ENCODE data around the gene BOD1L1.

Gene BOD1L1

DNA sequence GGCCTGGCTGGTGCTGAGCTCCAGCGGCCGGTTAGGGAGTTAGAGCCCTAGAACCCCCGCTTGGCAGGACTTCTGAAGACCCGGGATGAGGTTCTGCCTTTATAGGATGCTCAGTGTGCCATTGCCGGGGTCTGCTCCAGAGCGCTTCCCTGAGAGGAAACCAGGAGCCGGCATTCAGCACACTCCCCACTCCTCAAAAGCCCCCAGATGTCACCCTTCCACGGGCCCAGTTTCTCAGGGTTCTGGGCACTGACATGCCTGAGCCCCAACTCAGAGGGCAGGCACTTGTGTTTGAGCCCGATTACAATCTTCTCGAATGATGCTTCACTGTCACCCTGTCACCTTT lies 89.7 kb downstream of the BOD1L1 start:
- no peak for DNase-seq

DNA sequence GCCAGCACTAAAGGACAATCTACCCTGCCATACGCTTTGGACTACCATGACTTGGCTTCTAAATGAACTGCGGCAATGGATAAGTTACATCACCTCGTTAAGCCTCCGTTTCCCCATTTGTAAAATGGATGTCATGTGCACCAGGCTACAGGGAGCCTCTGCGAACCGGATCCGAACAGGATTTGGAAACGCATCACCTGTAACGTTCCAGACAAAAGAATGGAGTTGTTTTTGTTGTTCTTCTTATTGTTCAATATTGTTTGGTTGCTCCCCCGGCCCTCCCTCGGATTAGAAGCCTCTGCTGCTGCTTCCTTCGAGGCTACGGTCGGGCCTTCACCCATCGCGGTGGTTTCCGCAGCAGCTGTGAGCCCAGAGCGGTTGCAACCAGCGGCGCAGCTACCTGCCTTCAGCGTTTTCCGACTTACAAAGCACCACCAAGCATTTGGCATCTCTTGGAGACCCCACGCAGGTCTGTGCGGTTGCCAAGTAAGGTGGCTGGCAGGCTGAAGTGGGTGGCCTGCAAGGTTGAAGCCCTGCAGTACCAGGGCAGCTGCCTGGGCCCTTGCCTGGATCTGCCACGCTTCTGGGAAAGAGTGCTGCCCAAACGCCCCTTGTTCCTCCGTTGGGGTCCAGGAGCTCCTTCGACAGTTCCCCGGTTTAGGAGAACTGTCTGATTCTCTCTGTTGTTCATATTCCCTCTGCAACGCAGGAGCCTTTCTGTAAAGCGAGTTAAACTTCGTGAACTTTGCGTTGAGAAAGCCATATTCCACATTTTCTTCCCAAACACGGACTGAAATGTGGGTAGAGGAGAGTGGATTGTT lies 90.3 kb downstream of the BOD1L1 start:
- no peak for DNase-seq

GRCh38 chr4:13536607-13537006 lies 90.9 kb downstream of the BOD1L1 start:
- no peak for DNase-seq

- DNase-seq, result no peak
Measured at GRCh38 chr4:13535708-13536361, 91.7 kb downstream of the BOD1L1 start.

GRCh38 chr4:13535118-13535517 lies 92.4 kb downstream of the BOD1L1 start:
- DNase-seq, result no peak

DNA sequence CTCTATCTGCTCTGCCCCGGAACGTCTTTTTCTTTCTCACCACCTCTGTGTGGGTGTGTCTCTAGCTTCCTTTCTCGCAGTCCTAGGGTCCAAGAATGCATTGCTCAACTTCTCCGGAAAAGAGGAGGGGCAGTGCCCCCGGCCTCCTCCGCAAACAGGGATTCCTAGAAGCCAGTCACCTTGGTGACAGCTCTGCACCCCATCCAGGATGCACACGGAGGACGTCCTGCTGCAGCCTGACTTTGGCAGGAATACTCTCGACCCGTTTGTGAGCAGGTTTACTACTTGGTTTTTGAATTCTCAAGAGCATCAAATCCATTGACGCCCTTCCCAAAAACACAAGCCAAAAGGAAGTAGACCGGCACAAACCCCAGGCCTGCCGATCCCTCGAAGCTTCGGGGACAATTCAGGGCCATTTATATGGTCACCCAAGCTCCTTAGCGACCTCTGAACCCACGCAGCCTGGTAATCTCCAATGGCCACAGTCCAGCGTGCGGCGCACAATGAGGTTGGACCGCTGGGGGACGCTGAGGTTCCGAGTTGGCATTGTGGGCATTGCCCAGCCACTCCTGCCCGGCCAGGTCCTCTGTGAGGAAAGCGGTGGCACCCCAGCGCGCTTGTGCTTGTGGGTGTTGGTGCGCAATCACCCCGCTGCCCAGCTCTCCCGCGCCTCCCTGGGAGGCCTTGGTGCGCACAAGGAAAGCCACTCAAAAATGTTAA lies 93.0 kb downstream of the BOD1L1 start:
- DNase-seq, result no peak

- no peak for DNase-seq
Measured at GRCh38 chr4:13533670-13534343, 93.7 kb downstream of the BOD1L1 start.

DNA sequence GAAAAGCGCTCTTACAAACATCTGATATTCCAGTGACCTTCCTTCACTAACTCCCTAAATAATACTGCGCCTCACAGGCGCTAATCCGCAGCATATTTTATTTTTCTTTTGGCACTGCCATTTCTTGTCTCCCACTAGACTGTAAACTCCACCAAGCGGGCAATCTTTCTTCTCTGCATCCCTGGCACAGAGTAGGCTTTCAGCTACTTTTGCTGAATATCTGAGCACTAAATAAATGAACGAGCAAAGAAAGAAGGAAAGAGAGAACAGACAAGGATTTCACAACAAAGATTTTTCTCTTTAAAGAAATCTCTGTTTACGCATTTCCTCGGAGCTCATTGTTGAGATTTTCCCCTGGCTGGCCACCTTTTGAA lies 95.9 kb downstream of the BOD1L1 start:
- DNase-seq, result no peak

GRCh38 chr4:13530823-13531624 lies 96.5 kb downstream of the BOD1L1 start:
- no peak for DNase-seq

DNA sequence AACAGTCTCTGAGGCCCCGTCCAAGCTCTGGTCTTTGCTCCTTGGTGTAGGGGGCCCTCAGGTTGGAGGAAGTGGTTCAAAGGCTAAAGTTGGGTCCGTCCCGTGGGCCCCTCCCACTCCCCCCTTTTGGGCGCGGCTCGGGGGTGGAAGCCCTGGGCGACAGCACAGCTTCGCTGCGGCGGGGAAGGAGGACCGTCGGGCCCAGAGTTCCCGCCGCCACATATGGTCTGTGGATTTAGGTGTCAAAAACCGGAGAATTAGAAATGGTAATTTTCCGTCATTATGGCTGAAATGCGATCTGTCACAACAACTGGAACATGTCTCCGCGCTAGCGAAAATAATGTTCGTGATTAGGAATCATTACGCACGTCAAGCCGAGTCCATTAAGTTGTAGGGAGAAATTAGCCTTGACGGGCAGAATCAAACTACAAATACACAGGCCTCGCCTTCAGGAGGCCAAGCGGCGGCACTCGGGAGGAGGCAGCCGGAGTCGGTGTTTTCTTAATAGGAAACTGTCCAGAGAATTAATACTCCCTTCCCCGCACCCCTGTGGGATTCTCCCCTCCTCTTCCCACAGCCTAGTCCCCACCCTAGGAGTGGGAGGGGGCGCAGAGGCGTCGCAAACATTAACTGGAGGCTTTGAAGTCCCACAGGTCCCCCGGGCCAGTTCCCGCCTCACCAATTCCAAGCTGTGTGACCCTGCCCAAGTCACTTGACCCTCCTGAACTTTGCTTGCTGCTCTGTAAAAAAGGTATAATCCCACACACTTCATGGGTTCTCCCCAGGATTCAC lies 98.2 kb downstream of the BOD1L1 start:
- DNase-seq, result no peak

GRCh38 chr4:13528821-13529127 lies 98.8 kb downstream of the BOD1L1 start:
- DNase-seq, result no peak

- no peak for DNase-seq
Measured at GRCh38 chr4:13527981-13528820, 99.3 kb downstream of the BOD1L1 start.

GRCh38 chr4:13527192-13527980 lies 100.1 kb downstream of the BOD1L1 start:
- DNase-seq, result no peak

DNA sequence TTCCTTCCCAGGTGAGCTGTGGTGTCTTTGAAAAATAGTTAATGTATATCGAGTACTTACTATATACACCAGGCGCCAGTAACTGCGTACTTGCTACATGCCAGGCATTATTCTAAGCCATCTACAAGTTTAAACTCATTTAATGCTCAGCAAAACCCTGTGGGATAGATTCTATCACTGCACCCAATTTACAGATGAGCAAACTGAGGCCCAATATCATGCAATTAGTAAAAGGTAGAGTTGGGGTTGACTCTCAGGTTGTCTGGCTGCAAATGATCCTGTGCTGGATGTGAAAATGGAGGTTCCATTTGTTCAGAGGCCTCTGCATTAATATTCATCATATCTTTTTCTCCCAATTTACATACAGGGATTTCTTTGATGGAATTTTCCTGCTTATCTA lies 100.9 kb downstream of the BOD1L1 start:
- no peak for DNase-seq

- no peak for DNase-seq
Measured at GRCh38 chr4:13525606-13526281, 101.8 kb downstream of the BOD1L1 start.

DNA sequence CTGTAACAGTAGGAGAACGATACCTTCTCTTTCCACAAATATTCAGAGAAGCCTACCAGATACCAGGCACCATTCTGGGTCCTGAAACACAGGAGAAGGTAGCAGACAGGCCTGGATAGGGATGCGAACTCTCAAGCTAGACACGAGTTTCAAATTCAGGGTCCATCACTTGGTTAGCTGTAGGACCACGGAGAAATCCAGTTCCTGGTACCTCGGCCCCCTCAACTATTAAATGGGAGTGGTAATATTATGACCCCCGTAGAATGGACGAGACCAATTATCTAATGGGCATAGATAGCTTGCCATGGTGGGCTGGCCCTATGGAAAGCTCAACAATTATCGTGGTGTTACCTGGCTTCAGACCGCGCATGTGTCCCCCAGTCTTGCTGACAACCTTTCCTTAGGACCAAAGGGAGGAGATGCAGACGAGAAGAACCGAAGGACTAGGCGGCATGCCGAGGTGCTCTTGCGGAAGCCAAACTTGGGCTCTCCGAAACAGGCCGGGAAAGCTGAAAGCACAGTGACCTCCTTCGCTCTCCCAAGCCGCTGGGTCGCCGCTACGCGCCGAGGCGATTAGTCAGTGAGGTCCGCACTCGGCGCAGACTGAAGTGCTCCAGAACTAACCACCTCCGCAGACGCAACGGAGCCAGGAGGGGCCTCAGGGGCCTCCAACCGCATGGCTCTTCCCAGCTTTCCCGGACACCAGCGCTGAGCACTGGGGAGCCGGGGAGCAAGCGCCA lies 102.9 kb downstream of the BOD1L1 start:
- DNase-seq, result no peak

DNA sequence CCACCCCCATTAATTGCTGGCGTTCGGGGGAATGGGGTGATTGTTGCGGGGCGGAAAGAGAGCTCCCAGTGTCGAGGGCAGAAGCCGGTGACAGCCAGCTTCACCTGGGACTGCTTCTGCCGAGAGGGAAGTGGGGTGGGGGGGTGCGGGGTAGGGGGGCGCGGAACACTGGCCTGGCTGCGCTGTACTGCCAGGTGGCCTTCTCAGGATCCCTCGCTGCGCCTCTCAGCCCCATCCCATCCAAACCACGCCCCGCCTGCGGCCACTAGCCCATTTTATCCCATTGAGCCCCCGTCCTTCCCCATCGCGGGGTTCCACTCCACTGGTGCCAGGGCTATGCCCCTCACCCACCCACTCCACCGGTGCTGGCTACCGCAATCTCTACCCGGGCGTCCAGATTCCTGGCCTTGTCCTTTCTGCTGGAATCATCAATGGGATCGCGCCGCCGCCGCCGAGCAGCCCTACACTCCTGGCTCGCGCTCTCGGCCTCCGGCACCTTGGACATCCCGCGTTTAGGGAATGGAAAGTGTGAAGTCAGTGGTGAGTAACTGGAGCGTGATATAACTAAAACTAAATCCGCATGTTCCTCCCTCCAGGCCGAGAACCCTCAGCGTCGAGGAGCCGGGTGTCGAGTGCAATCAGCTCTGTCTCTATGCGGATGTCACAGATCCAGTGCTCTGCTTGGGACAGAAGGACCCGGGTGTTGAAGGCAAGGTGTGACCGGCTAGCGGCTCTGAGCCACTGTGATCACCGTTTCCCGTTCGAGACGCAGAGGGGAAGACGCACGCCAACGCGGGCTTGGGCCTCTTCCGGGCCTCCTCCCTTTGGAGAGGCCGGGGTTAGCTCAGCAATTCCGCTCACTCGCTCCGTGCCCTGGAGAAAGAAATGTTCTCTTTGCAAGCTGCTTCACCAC lies 103.7 kb downstream of the BOD1L1 start:
- DNase-seq, result no peak

- DNase-seq, result no peak
Measured at GRCh38 chr4:13523105-13523477, 104.4 kb downstream of the BOD1L1 start.
